OCI-LY7 (cell line): ENCODE measurements around the gene HJURP.

Experiments
- CTCF ChIP-seq: fragments of 200-600 bp; sonication (generic); conservative IDR thresholded peaks from 2 replicates; pipeline ENCODE4 v1.5.1; 2014; ENCODE audit warnings: mild to moderate bottlenecking, antibody characterized with exemption, low read length, moderate library complexity, mixed read lengths
- EZH2phosphoT487 ChIP-seq: fragments of 200-600 bp; sonication (generic); IDR thresholded peaks from 2 replicates; pipeline ENCODE4 v1.6.1; 2018; ENCODE audit warnings: low read depth, borderline replicate concordance, mild to moderate bottlenecking, mixed run types, antibody characterized with exemption, low read length, moderate library complexity, mixed read lengths

- TF ChIP-seq CTCF (no peak), EZH2phosphoT487 (no peak)
Measured at GRCh38 chr2:233837694-233838229, 16.6 kb downstream of the HJURP start.
